Adrenal gland (tissue), 12 donors: ENCODE measurements around the gene TMPRSS5. TPM values are rescaled to one million over a fixed set of nuclear protein-coding genes. Genes with fewer than 3 reads are reported as not detected.

Experiments used
- DNase-seq, 7 donors: peaks; one replicate each; pipeline ENCODE4 v3.0.0-alpha.2; 2019 to 2020
- H3K27ac ChIP-seq, 5 donors: fragments of 200-600 bp; sonication (generic) in 4 of 5; 1 replicate in 3 of 5; 2 replicates in 2 of 5; pipeline versions ENCODE4 v1.5.1 to v1.8.0; 2016 to 2020; ENCODE audit warnings: mild to moderate bottlenecking in 1 of 5
- H3K27me3 ChIP-seq: fragments of 200-600 bp; 2 replicates; pipeline ENCODE4 v1.8.0; 2021
- H3K36me3 ChIP-seq, 2 donors: fragments of 200-600 bp; replicated peaks in 1 of 2; 1 replicate in 1 of 2; 2 replicates in 1 of 2; pipeline versions ENCODE4 v1.5.1 to v1.8.0; 2018 to 2022
- H3K4me1 ChIP-seq, 2 donors: fragments of 200-600 bp; replicated peaks in 1 of 2; 1 replicate in 1 of 2; 2 replicates in 1 of 2; pipeline versions ENCODE4 v1.5.1 to v1.8.0; 2018 to 2021
- H3K4me3 ChIP-seq, 4 donors: fragments of 200-600 bp; sonication (generic) in 3 of 4; one replicate each; pipeline ENCODE4 v1.5.1; 2016 to 2018
- H3K9me3 ChIP-seq, 3 donors: fragments of 200-600 bp; sonication (generic) in 1 of 3; replicated peaks in 1 of 3; 1 replicate in 2 of 3; 2 replicates in 1 of 3; pipeline versions ENCODE4 v1.5.1 to v1.8.0; 2016 to 2021
- POLR2A ChIP-seq, 2 donors: fragments of 450-650 bp; IDR thresholded peaks; one replicate each; pipeline ENCODE4 v1.6.1; 2017; ENCODE audit warnings: antibody characterized with exemption in 2 of 2, mild to moderate bottlenecking in 2 of 2, moderate library complexity in 1 of 2
- WGBS, 4 donors: extraction: QIAGEN DNeasy Blood & Tissue Kit in 2 of 4; methylation state at CpG; one replicate each; pipeline versions ENCODE4 v1.1.5 to v1.1.7; 2013 to 2017; 5-methylcytosine and 5-hydroxymethylcytosine counted together
- intact Hi-C, 2 donors: fragments of 100-400 bp; cut with DNase I; formaldehyde crosslinking; loops; one replicate each; pipeline versions ENCODE4 v1.14.1 to v1.15.0; 2022 to 2023
- polyA plus RNA-seq, 3 donors: library from polyadenylated mRNA; stranded (reverse); fragments of 200-250 nt in 2 of 3; fragments of 350-450 nt in 1 of 3; fragmentation: Illumina TruSeq in 1 of 3; extraction: RNeasy Lipid Tissue Mini Kit (QIAGEN cat#74804) in 1 of 3; gene quantifications; one replicate each; pipeline ENCODE4 v1.2.3, GENCODE V29; 2013 to 2014
- total RNA-seq, 9 donors: library from RNA; depleted of rRNA in 4 of 9; stranded (reverse); fragments of >200 nt in 4 of 9; fragments of 120-200 nt in 1 of 9; fragmentation: NEBNext Ultra II Directional in 1 of 9; extraction: Animal tissue kit (Norgen Biotek cat#: 25700) in 1 of 9; gene quantifications; one replicate each; pipeline versions ENCODE4 v1.1.0 to v1.2.4, GENCODE V29; 2013 to 2023
- TF ChIP-seq, protein P1 (sequence below), 6 experiments: fragments of 450-650 bp in 4 of 6; fragments of 200-600 bp in 2 of 6; sonication (generic) in 1 of 6; IDR thresholded peaks; 1 replicate in 5 of 6; 2 replicates in 1 of 6; pipeline versions ENCODE4 v1.5.1 to v1.8.0; 2016 to 2021; ENCODE audit warnings: antibody characterized with exemption in 6 of 6, mild to moderate bottlenecking in 2 of 6, moderate library complexity in 1 of 6
- donor health status: healthy with polysubstance abuse.
- donor health status: Bipolar disorder and iron deficiency.
- donor health status: DM: yes; HTN: yes; CAD: no.
- donor health status: DM: no; HTN: no; CAD: no.
- donor health status: DM: no; HTN: no; CAD: no.
- donor health status: DM: yes; HTN: yes; CAD: no.

Gene TMPRSS5
- total and polyA plus RNA-seq, 12 donors = 0.07 to 1.5 (median 0.75) TPM; not detected in 4

- H3K4me1 ChIP-seq = no peaks in the 10 kb centered on the region
- DNase-seq = no peak
- TF ChIP-seq, protein P1, sequence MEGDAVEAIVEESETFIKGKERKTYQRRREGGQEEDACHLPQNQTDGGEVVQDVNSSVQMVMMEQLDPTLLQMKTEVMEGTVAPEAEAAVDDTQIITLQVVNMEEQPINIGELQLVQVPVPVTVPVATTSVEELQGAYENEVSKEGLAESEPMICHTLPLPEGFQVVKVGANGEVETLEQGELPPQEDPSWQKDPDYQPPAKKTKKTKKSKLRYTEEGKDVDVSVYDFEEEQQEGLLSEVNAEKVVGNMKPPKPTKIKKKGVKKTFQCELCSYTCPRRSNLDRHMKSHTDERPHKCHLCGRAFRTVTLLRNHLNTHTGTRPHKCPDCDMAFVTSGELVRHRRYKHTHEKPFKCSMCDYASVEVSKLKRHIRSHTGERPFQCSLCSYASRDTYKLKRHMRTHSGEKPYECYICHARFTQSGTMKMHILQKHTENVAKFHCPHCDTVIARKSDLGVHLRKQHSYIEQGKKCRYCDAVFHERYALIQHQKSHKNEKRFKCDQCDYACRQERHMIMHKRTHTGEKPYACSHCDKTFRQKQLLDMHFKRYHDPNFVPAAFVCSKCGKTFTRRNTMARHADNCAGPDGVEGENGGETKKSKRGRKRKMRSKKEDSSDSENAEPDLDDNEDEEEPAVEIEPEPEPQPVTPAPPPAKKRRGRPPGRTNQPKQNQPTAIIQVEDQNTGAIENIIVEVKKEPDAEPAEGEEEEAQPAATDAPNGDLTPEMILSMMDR (IDR thresholded peaks at IDR 0.05) = no peak
- TF ChIP-seq POLR2A (IDR thresholded peaks at IDR 0.05) = no peak
- H3K27ac ChIP-seq = no peak overlapping the region
- H3K27me3 ChIP-seq = no peaks in the 10 kb centered on the region
- WGBS, 4 donors = 93 to 96% (median 94%) methylated on average over 14 to 19 of the region's 19 CpGs
- no peaks in the 10 kb centered on the region for H3K9me3 ChIP-seq
- no peaks in the 10 kb centered on the region for H3K36me3 ChIP-seq
- intact Hi-C loops = no loop called here
- no peak overlapping the region for H3K4me3 ChIP-seq
Measured at GRCh38 chr11:113689768-113690618, 16.1 kb downstream of the TMPRSS5 start.

DNA sequence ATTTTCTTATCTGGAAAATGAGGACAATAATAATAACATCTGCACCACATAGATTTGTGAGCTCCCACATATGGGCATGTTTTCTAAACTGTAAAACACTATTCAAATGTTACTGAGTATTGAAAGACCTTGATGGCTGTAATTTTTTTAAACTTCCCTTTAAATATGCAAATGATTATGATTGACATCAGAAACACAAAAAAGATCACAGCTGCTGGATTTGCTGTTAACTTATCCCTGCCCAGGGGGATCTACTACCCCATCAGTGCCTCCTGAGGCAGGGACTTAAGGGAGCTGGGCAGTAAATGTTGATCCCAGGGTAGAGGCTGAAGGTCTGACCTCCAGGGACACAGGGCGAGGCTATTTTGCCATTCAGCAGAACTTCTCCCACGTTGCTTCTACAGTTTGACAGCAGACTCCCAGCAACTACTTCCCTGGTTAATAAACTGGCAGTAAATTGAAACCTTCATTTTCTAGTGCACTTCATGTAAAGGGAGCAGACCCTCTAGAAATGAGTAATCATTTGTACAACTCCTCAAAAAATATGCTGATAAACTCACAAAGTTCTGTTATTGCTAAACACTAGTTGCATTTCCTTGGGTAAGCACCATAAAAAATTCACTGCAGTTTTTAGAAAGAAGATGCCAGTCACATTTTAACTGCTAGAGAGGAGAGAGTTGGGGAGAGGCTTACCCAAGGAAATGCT, 20.3 kb downstream of the TMPRSS5 start:
- intact Hi-C loops = no loop called here
- WGBS, 4 donors = 51 to 67% (median 63%) methylated on average over 2 of the region's 2 CpGs
- TF ChIP-seq, protein P1 (IDR thresholded peaks at IDR 0.05) = no peak
- no peak for TF ChIP-seq POLR2A (IDR thresholded peaks at IDR 0.05)

GRCh38 chr11:113684496-113684895, 21.6 kb downstream of the TMPRSS5 start:
- H3K4me1 ChIP-seq = no peaks in the 10 kb centered on the region
- WGBS, 4 donors = 43 to 73% (median 61%) methylated on average over 5 of the region's 5 CpGs
- no peaks in the 10 kb centered on the region for H3K36me3 ChIP-seq
- intact Hi-C loops = no loop called here
- no peaks in the 10 kb centered on the region for H3K27me3 ChIP-seq
- TF ChIP-seq, protein P1 (IDR thresholded peaks at IDR 0.05) = no peak
- no peak for TF ChIP-seq POLR2A (IDR thresholded peaks at IDR 0.05)
- DNase-seq = no peak
- no peak overlapping the region for H3K4me3 ChIP-seq
- H3K9me3 ChIP-seq = no peaks in the 10 kb centered on the region
- no peak overlapping the region for H3K27ac ChIP-seq

More for the DNA sequence above, 20.3 kb downstream of the TMPRSS5 start:
- DNase-seq = no peak
- H3K36me3 ChIP-seq = no peaks in the 10 kb centered on the region
- no peak overlapping the region for H3K4me3 ChIP-seq
- H3K27me3 ChIP-seq = no peaks in the 10 kb centered on the region
- H3K4me1 ChIP-seq = no peaks in the 10 kb centered on the region
- H3K27ac ChIP-seq = no peak overlapping the region
- H3K9me3 ChIP-seq = no peaks in the 10 kb centered on the region

GRCh38 chr11:113683481-113684046, 22.5 kb downstream of the TMPRSS5 start:
- Histone ChIP-seq H3K27ac (no peak overlapping the region), H3K4me3 (no peak overlapping the region), H3K36me3 (no peaks in the 10 kb centered on the region), H3K27me3 (no peaks in the 10 kb centered on the region), H3K4me1 (no peaks in the 10 kb centered on the region), H3K9me3 (no peaks in the 10 kb centered on the region)
- no peak for DNase-seq
- WGBS, 4 donors = 60 to 85% (median 83%) methylated on average over 1 to 6 of the region's 6 CpGs
- no peak for TF ChIP-seq POLR2A (IDR thresholded peaks at IDR 0.05)
- TF ChIP-seq, protein P1 (IDR thresholded peaks at IDR 0.05) = no peak
- intact Hi-C loops = no loop called here
